K562 (cell line): ENCODE data around the gene CFHR5. TPM values are rescaled to one million over a fixed set of nuclear protein-coding genes. Genes with fewer than 3 reads are reported as not detected.

Experiments used
- ATAC-seq: fragments of 200-7000 bp; cut with Tn5 transposase; 3 replicates; pipeline ENCODE4 v1.9.1; 2020; ENCODE audit warnings: moderate library complexity
- BruUV-seq: library from RNA; stranded (reverse); fragments of 400-500 nt; replicated peaks from 2 replicates; lab custom pipeline; 2021; lab: Mats Ljungman, UMichigan
- CTCF ChIA-PET: fragments of 300-600 bp; formaldehyde crosslinking; extraction: SDS; loops from one replicate; lab custom pipeline; 2021; ENCODE audit warnings: low intra/inter-chr PET ratio; lab: Yijun Ruan, JAX
- POLR2A ChIA-PET: fragments of 300-600, 350-650 bp; sonication (Branson Sonifier 250); formaldehyde crosslinking; extraction: SDS; loops from one replicate; lab custom pipeline; 2021; ENCODE audit warnings: antibody characterized with exemption, inconsistent platforms; lab: Yijun Ruan, JAX
- DNase-seq, 4 experiments: peaks; one replicate each; pipeline versions ENCODE4 v3.0.0 to v3.0.0-alpha.2; 2011 to 2018; ENCODE audit warnings: low spot score in 3 of 4, mixed read lengths in 3 of 4; ENCODE audit errors: extremely low read depth in 1 of 4
- FAIRE-seq: peaks from 2 replicates; lab custom pipeline; 2011; peaks lifted over from hg19 to GRCh38; lab: Jason Lieb, UNC
- H2AFZ ChIP-seq: 2 replicates; pipeline ENCODE4 v1.6.0; 2011; ENCODE audit warnings: low read depth, low read length, control low read depth, inconsistent platforms
- H3K27ac ChIP-seq: fragments of 200-600 bp; 3 replicates; pipeline ENCODE4 v1.8.0; 2011; ENCODE audit warnings: low read depth, mild to moderate bottlenecking, control low read depth, inconsistent platforms, low read length, moderate library complexity, mixed read lengths; ENCODE audit errors: extremely low read depth
- H3K27me3 ChIP-seq, 2 experiments: fragments of 300-600 bp in 1 of 2; 2 replicates in 1 of 2; 3 replicates in 1 of 2; pipeline versions ENCODE4 v1.6.0 to v1.8.0; 2011; ENCODE audit warnings: inconsistent platforms in 2 of 2, low read length in 2 of 2, mild to moderate bottlenecking in 1 of 2, mixed read lengths in 1 of 2, moderate library complexity in 1 of 2; ENCODE audit not compliant: control insufficient read depth in 2 of 2, insufficient read depth in 2 of 2
- H3K36me3 ChIP-seq: fragments of 300-600 bp; 3 replicates; pipeline ENCODE4 v1.8.0; 2011; ENCODE audit warnings: mild to moderate bottlenecking, low read length, inconsistent platforms; ENCODE audit not compliant: control insufficient read depth, insufficient read depth
- H3K4me1 ChIP-seq, 2 experiments: fragments of 200-600 bp in 1 of 2; replicated peaks in 1 of 2; 2 replicates in 1 of 2; 3 replicates in 1 of 2; pipeline versions ENCODE4 v1.5.1 to v1.8.0; 2011; ENCODE audit warnings: inconsistent platforms in 2 of 2, low read length in 2 of 2, mild to moderate bottlenecking in 1 of 2, mixed read lengths in 1 of 2, moderate library complexity in 1 of 2; ENCODE audit not compliant: control insufficient read depth in 2 of 2, insufficient read depth in 2 of 2
- H3K4me2 ChIP-seq: 2 replicates; pipeline ENCODE4 v1.6.1; 2011; ENCODE audit warnings: low read length, control low read depth, inconsistent platforms, mixed read lengths; ENCODE audit not compliant: insufficient read depth
- H3K4me3 ChIP-seq: fragments of 200-600 bp; sonication (generic), shearing (Covaris generic); 2 replicates; pipeline ENCODE4 v1.5.1; 2016; ENCODE audit warnings: control low read depth, inconsistent platforms
- H3K79me2 ChIP-seq: fragments of 200-600 bp; 3 replicates; pipeline ENCODE4 v1.8.0; 2011; ENCODE audit warnings: low read length, inconsistent platforms; ENCODE audit not compliant: control insufficient read depth, insufficient read depth
- H3K9ac ChIP-seq, 2 experiments: 2 replicates each; pipeline versions ENCODE4 v1.6.0 to v1.6.1; 2011; ENCODE audit warnings: low read depth in 2 of 2, low read length in 2 of 2, control low read depth in 1 of 2, inconsistent platforms in 1 of 2, mild to moderate bottlenecking in 1 of 2, mixed read lengths in 1 of 2; ENCODE audit not compliant: insufficient read depth in 1 of 2
- H3K9me1 ChIP-seq: one replicate; pipeline ENCODE4 v1.6.0; 2011; ENCODE audit warnings: inconsistent platforms, mild to moderate bottlenecking, low read length, moderate library complexity; ENCODE audit not compliant: control insufficient read depth, insufficient read depth
- H3K9me3 ChIP-seq: replicated peaks from 2 replicates; pipeline ENCODE4 v1.5.1; 2011; ENCODE audit warnings: low read depth, low read length, inconsistent platforms; ENCODE audit not compliant: control insufficient read depth, insufficient read depth
- H4K20me1 ChIP-seq: replicated peaks from 2 replicates; pipeline ENCODE4 v1.6.1; 2011; ENCODE audit warnings: low read length, inconsistent platforms, mixed read lengths; ENCODE audit not compliant: control insufficient read depth, insufficient read depth
- BDP1 ChIP-seq: IDR thresholded peaks from 3 replicates; pipeline ENCODE4 v1.6.1; 2011; ENCODE audit not compliant: insufficient read length, insufficient read depth
- BRCA1 ChIP-seq, 2 experiments: fragments of 450-650 bp in 1 of 2; sonication (generic) in 1 of 2; formaldehyde crosslinking in 1 of 2; IDR thresholded peaks; 2 replicates each; pipeline versions ENCODE4 v1.5.0 to v1.6.1; 2017 to 2020; ENCODE audit warnings: mild to moderate bottlenecking in 1 of 2, missing genetic modification reagents in 1 of 2
- C11orf30 ChIP-seq: fragments of 450-650 bp; IDR thresholded peaks from 2 replicates; pipeline ENCODE4 v1.6.1; 2016; ENCODE audit warnings: low read depth, mild to moderate bottlenecking
- CBX1 ChIP-seq: sonication (generic); IDR thresholded peaks from 2 replicates; pipeline ENCODE4 v1.6.1; 2016; ENCODE audit warnings: antibody characterized with exemption, low read depth, mild to moderate bottlenecking
- EGR1 ChIP-seq: fragments of 450-650 bp; conservative IDR thresholded peaks from 2 replicates; pipeline ENCODE4 v1.6.1; 2017; ENCODE audit warnings: mild to moderate bottlenecking
- FOSL1 ChIP-seq: fragments of 200-800 bp; sonication (Bioruptor generic); conservative IDR thresholded peaks from 2 replicates; pipeline ENCODE4 v1.6.1; 2016; ENCODE audit warnings: missing genetic modification characterization, missing compliant biosample characterization
- HNRNPK ChIP-seq: fragments of 200-400 bp; formaldehyde crosslinking; IDR thresholded peaks from one replicate; pipeline ENCODE4 v1.6.1; 2018; ENCODE audit warnings: mild to moderate bottlenecking, low read depth, low read length; ENCODE audit not compliant: poor library complexity, severe bottlenecking
- KLF16 ChIP-seq: IDR thresholded peaks from 2 replicates; pipeline ENCODE4 v1.6.1; 2016; ENCODE audit warnings: antibody characterized with exemption
- MAFG ChIP-seq: fragments of 450-650 bp; conservative IDR thresholded peaks from 2 replicates; pipeline ENCODE4 v1.6.1; 2016; ENCODE audit warnings: missing genetic modification characterization, missing compliant biosample characterization
- NELFE ChIP-seq: IDR thresholded peaks from 2 replicates; pipeline ENCODE4 v1.6.1; 2011; ENCODE audit warnings: mild to moderate bottlenecking; ENCODE audit not compliant: insufficient read depth, insufficient read length
- RUNX1 ChIP-seq: sonication (generic); IDR thresholded peaks from 2 replicates; pipeline ENCODE4 v1.6.1; 2016; ENCODE audit warnings: antibody characterized with exemption, low read depth
- SIRT6 ChIP-seq: IDR thresholded peaks from one replicate; pipeline ENCODE4 v1.6.1; 2012; ENCODE audit warnings: low read depth, mild to moderate bottlenecking, control low read depth, inconsistent platforms, low read length, moderate library complexity
- XRCC5 ChIP-seq: fragments of 200-400 bp; formaldehyde crosslinking; IDR thresholded peaks from 2 replicates; pipeline ENCODE4 v1.6.1; 2017; ENCODE audit warnings: low read depth, mild to moderate bottlenecking, low read length
- ZC3H11A ChIP-seq: IDR thresholded peaks from 2 replicates; pipeline ENCODE4 v1.6.1; 2012; ENCODE audit warnings: low read depth, low read length, improper control_type of control experiment
- ZNF316 ChIP-seq: fragments of 450-650 bp; IDR thresholded peaks from 2 replicates; pipeline ENCODE4 v1.6.1; 2016
- ZNF408 ChIP-seq: fragments of 250-450 bp; sonication (Bioruptor Pico); IDR thresholded peaks from 2 replicates; pipeline ENCODE4 v1.4.0; 2020; ENCODE audit warnings: low read depth, mild to moderate bottlenecking, moderate library complexity
- ZNF444 ChIP-seq: fragments of 250-450 bp; sonication (Bioruptor Pico); IDR thresholded peaks from 2 replicates; pipeline ENCODE4 v1.4.0; 2020; ENCODE audit warnings: mild to moderate bottlenecking, moderate library complexity
- WGBS: fragments of 100-300 bp; shearing (Covaris generic); methylation state at CpG from one replicate; pipeline ENCODE4 v1.1.6; 2016; ENCODE audit warnings: low coverage, mixed read lengths; ENCODE audit not compliant: insufficient coverage; ENCODE audit errors: missing lambda C conversion rate; 5-methylcytosine and 5-hydroxymethylcytosine counted together
- in situ Hi-C: fragments of 300-500 bp; cut with MboI; formaldehyde crosslinking; loops from 4 replicates; pipeline ENCODE4 v1.15.0; 2018; ENCODE audit warnings: inconsistent platforms, mixed read lengths
- intact Hi-C: fragments of 100-400 bp; cut with micrococcal nuclease; formaldehyde crosslinking; loops from 2 replicates; pipeline ENCODE4 v1.14.2; 2022
- polyA plus RNA-seq, 8 experiments: library from polyadenylated mRNA; depleted of rRNA in 4 of 8; stranded (reverse) in 5 of 8; unstranded in 3 of 8; fragments of >200 nt; fragmentation: Nextera tagmentation in 2 of 8; fragmentation: Illumina TruSeq in 1 of 8; extraction: Ambion mirVana in 2 of 8; extraction: Trizol in 1 of 8; gene quantifications; 2 replicates each; pipeline versions ENCODE4 v1.2.1 to v1.2.3, GENCODE V29; 2011 to 2014; ENCODE audit warnings: inconsistent platforms in 1 of 8, missing spikeins in 1 of 8
- total RNA-seq, 7 experiments: library from RNA; depleted of rRNA in 6 of 7; stranded (reverse); fragments of >200 nt in 6 of 7; fragmentation: Illumina TruSeq in 2 of 7; extraction: Trizol in 2 of 7; gene quantifications; 2 replicates each; pipeline versions ENCODE4 v1.2.1 to v1.2.3, GENCODE V29; 2011 to 2021; ENCODE audit warnings: low replicate concordance in 1 of 7
- TF ChIP-seq, protein P1 (sequence below): fragments of 250-450 bp; sonication (Bioruptor Pico); IDR thresholded peaks from 2 replicates; pipeline ENCODE4 v1.8.0; 2021; ENCODE audit warnings: moderate library complexity, mild to moderate bottlenecking, inconsistent platforms

Gene CFHR5
- total and polyA plus RNA-seq, 9 of the 15 experiments (the other 6 are each of a cell fraction or from before 2014, with no cell fraction given), result not detected

GRCh38 chr1:196993916-196994315, 16.6 kb downstream of the CFHR5 start:
- ATAC-seq (no peak), DNase-seq (no peak), FAIRE-seq (no peak)
- H3K79me2 ChIP-seq, result no peaks in the 10 kb centered on the region
- H3K9me1 ChIP-seq, result no peaks in the 10 kb centered on the region
- ChIA-PET POLR2A (no interaction called here), CTCF (no interaction called here)
- intact Hi-C loops, result no loop called here
- no peaks in the 10 kb centered on the region for H3K9me3 ChIP-seq
- no peak for TF ChIP-seq XRCC5
- no peak for TF ChIP-seq NELFE
- no peak for TF ChIP-seq BDP1
- no peak for TF ChIP-seq ZC3H11A
- no peak overlapping the region for H3K4me3 ChIP-seq
- no TSS peak for BruUV-seq
- H2AFZ ChIP-seq, result no peak overlapping the region
- no peak overlapping the region for H3K9ac ChIP-seq
- H3K36me3 ChIP-seq, result no peaks in the 10 kb centered on the region
- H4K20me1 ChIP-seq, result no peaks in the 10 kb centered on the region
- no peak overlapping the region for H3K4me2 ChIP-seq
- no peaks in the 10 kb centered on the region for H3K27me3 ChIP-seq
- WGBS, result 3% methylated on average over 2 of the region's 2 CpGs
- H3K27ac ChIP-seq, result no peak overlapping the region
- in situ Hi-C loops, result no loop called here
- H3K4me1 ChIP-seq, result no peaks in the 10 kb centered on the region

- H3K9ac ChIP-seq, result no peak overlapping the region
- H2AFZ ChIP-seq, result no peak overlapping the region
- no peak overlapping the region for H3K4me2 ChIP-seq
- no peak overlapping the region for H3K4me3 ChIP-seq
- in situ Hi-C loops, result no loop called here
- H4K20me1 ChIP-seq, result no peaks in the 10 kb centered on the region
- no peak for ATAC-seq
- intact Hi-C loops, result no loop called here
- H3K36me3 ChIP-seq, result no peaks in the 10 kb centered on the region
- no peaks in the 10 kb centered on the region for H3K79me2 ChIP-seq
- no peak for DNase-seq
- H3K9me3 ChIP-seq, result no peaks in the 10 kb centered on the region
- FAIRE-seq, result no peak
- H3K9me1 ChIP-seq, result no peaks in the 10 kb centered on the region
- H3K4me1 ChIP-seq, result no peaks in the 10 kb centered on the region
- 0% methylated on average over 1 of the region's 1 CpG for WGBS
- no peaks in the 10 kb centered on the region for H3K27me3 ChIP-seq
- POLR2A ChIA-PET, result interaction anchor here (1.1 kb wide), 1 partner anchor 21 kb away, joined by 3 read pairs; no protein-coding TSS in a partner anchor
- CTCF ChIA-PET, result no interaction called here
- no TSS peak for BruUV-seq
- no peak overlapping the region for H3K27ac ChIP-seq
- TF ChIP-seq, protein P1, sequence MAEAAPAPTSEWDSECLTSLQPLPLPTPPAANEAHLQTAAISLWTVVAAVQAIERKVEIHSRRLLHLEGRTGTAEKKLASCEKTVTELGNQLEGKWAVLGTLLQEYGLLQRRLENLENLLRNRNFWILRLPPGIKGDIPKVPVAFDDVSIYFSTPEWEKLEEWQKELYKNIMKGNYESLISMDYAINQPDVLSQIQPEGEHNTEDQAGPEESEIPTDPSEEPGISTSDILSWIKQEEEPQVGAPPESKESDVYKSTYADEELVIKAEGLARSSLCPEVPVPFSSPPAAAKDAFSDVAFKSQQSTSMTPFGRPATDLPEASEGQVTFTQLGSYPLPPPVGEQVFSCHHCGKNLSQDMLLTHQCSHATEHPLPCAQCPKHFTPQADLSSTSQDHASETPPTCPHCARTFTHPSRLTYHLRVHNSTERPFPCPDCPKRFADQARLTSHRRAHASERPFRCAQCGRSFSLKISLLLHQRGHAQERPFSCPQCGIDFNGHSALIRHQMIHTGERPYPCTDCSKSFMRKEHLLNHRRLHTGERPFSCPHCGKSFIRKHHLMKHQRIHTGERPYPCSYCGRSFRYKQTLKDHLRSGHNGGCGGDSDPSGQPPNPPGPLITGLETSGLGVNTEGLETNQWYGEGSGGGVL, result no peak
- TF ChIP-seq C11orf30, result peak; percentile 37; the same call in 1 of the 2 replicates
- TF ChIP-seq BRCA1 (IDR thresholded peaks at IDR 0.05), result no peak
- no peak for TF ChIP-seq BRCA1 (CRISPR knock-in tag; IDR thresholded peaks at IDR 0.05)
- TF ChIP-seq SIRT6, result no peak
- TF ChIP-seq ZNF316, result peak; percentile 45; the same call in 1 of the 2 replicates
- TF ChIP-seq FOSL1 (tag), result 0 out of 2 replicates have a peak, but pooled peaks have one; percentile 19
- TF ChIP-seq EGR1, result no peak
- no peak for TF ChIP-seq RUNX1
- TF ChIP-seq MAFG (tag), result 0 out of 2 replicates have a peak, but pooled peaks have one; percentile 22
- no peak for TF ChIP-seq HNRNPK
- TF ChIP-seq ZNF444 (CRISPR knock-in tag), result no peak
- no peak for TF ChIP-seq CBX1
- no peak for TF ChIP-seq ZNF408 (CRISPR knock-in tag)
- TF ChIP-seq KLF16, result no peak
Observed at GRCh38 chr1:196997423-196997822, 20.1 kb downstream of the CFHR5 start.
